H1 (cell line): Measurements from ENCODE around the gene RPGR. TPM values are rescaled to one million over a fixed set of nuclear protein-coding genes. Genes with fewer than 3 reads are reported as not detected.

ENCODE experiments used
- CTCF ChIA-PET: fragments of 300-600 bp; sonication (Branson Sonifier 250); formaldehyde crosslinking; loops from one replicate; lab custom pipeline; 2021; ENCODE audit not compliant: partially characterized antibody; lab: Charles Lee
- POLR2A ChIA-PET: fragments of 300-600 bp; sonication (Branson Sonifier 250); formaldehyde crosslinking; loops from one replicate; lab custom pipeline; 2021; ENCODE audit warnings: inconsistent platforms; ENCODE audit not compliant: partially characterized antibody; lab: Charles Lee
- DNase-seq, 2 experiments: peaks; one replicate each; pipeline versions ENCODE4 v3.0.0 to v3.0.0-alpha.2; 2010 to 2022; ENCODE audit warnings: low spot score in 2 of 2, low read depth in 1 of 2, mixed read lengths in 1 of 2
- FAIRE-seq: peaks from 2 replicates; lab custom pipeline; 2011; peaks lifted over from hg19 to GRCh38; lab: Jason Lieb, UNC
- H2AFZ ChIP-seq: 2 replicates; pipeline ENCODE4 v1.8.1; 2012; ENCODE audit warnings: low read length, inconsistent platforms
- H2AK5ac ChIP-seq: 2 replicates; pipeline ENCODE4 v1.6.1; 2013; ENCODE audit warnings: low read depth, low read length
- H2BK120ac ChIP-seq: replicated peaks from 2 replicates; pipeline ENCODE3; 2013; ENCODE audit warnings: low read depth, low read length, inconsistent platforms
- H2BK12ac ChIP-seq: 2 replicates; pipeline ENCODE4 v1.6.1; 2013; ENCODE audit warnings: low read depth, low read length
- H2BK15ac ChIP-seq: 2 replicates; pipeline ENCODE4 v1.6.1; 2013; ENCODE audit warnings: low read length
- H2BK20ac ChIP-seq: 2 replicates; pipeline ENCODE4 v1.6.1; 2013; ENCODE audit warnings: low read length
- H2BK5ac ChIP-seq: 2 replicates; pipeline ENCODE4 v1.6.1; 2013; ENCODE audit warnings: low read depth, low read length
- H3K14ac ChIP-seq: 2 replicates; pipeline ENCODE4 v1.6.1; 2013; ENCODE audit warnings: inconsistent platforms; ENCODE audit not compliant: insufficient read length
- H3K18ac ChIP-seq: 2 replicates; pipeline ENCODE4 v1.6.1; 2013; ENCODE audit warnings: low read length; ENCODE audit errors: extremely low read depth
- H3K23ac ChIP-seq: 2 replicates; pipeline ENCODE4 v1.6.1; 2013; ENCODE audit warnings: inconsistent platforms; ENCODE audit not compliant: insufficient read length
- H3K23me2 ChIP-seq: 2 replicates; pipeline ENCODE4 v1.6.1; 2013; ENCODE audit warnings: low read depth, low read length
- H3K27ac ChIP-seq: 2 replicates; pipeline ENCODE4 v1.6.1; 2011; ENCODE audit warnings: low read depth, low read length, inconsistent platforms
- H3K27me3 ChIP-seq, 4 experiments: replicated peaks in 1 of 4; 1 replicate in 1 of 4; 2 replicates in 3 of 4; pipeline versions ENCODE4 v1.6.1 to v1.8.1; 2011 to 2013; ENCODE audit warnings: low read length in 3 of 4, mild to moderate bottlenecking in 3 of 4, inconsistent platforms in 2 of 4, mixed read lengths in 2 of 4, moderate library complexity in 1 of 4; ENCODE audit not compliant: control insufficient read depth in 3 of 4, insufficient read depth in 3 of 4; ENCODE audit errors: extremely low read depth in 1 of 4
- H3K36me3 ChIP-seq, 4 experiments: 2 replicates each; pipeline versions ENCODE4 v1.6.1 to v1.8.1; 2011 to 2013; ENCODE audit warnings: mild to moderate bottlenecking in 4 of 4, low read length in 3 of 4, moderate library complexity in 2 of 4, control low read depth in 1 of 4, inconsistent platforms in 1 of 4; ENCODE audit not compliant: insufficient read depth in 4 of 4, control insufficient read depth in 2 of 4
- H3K4ac ChIP-seq: replicated peaks from 2 replicates; pipeline ENCODE3; 2013; ENCODE audit warnings: low read length, low read depth, mixed read lengths, inconsistent platforms; ENCODE audit not compliant: insufficient read length
- H3K4me1 ChIP-seq, 4 experiments: replicated peaks in 1 of 4; 1 replicate in 1 of 4; 2 replicates in 3 of 4; pipeline versions ENCODE4 v1.6.1 to v1.8.1; 2011 to 2013; ENCODE audit warnings: low read length in 3 of 4, inconsistent platforms in 2 of 4, mixed read lengths in 1 of 4; ENCODE audit not compliant: insufficient read depth in 4 of 4, control insufficient read depth in 3 of 4
- H3K4me2 ChIP-seq, 2 experiments: 2 replicates each; pipeline versions ENCODE4 v1.6.1 to v1.8.1; 2011 to 2013; ENCODE audit warnings: low read depth in 2 of 2, low read length in 2 of 2, control low read depth in 1 of 2, inconsistent platforms in 1 of 2, mild to moderate bottlenecking in 1 of 2; ENCODE audit not compliant: insufficient read depth in 1 of 2
- H3K4me3 ChIP-seq, 4 experiments: fragments of 200-600, 300-600 bp in 1 of 4; sonication (generic), shearing (Covaris generic), sonication (Bioruptor Twin) in 1 of 4; 2 replicates each; pipeline versions ENCODE4 v1.5.1 to v1.8.1; 2011 to 2016; ENCODE audit warnings: low read length in 4 of 4, low read depth in 3 of 4, control low read depth in 2 of 4, inconsistent platforms in 2 of 4, mild to moderate bottlenecking in 2 of 4, mixed read lengths in 1 of 4, moderate library complexity in 1 of 4; ENCODE audit not compliant: insufficient read depth in 2 of 4; ENCODE audit errors: extremely low read depth in 1 of 4
- H3K56ac ChIP-seq: replicated peaks from 2 replicates; pipeline ENCODE3; 2013; ENCODE audit warnings: low read depth, mild to moderate bottlenecking, mixed read lengths, low read length, inconsistent platforms; ENCODE audit not compliant: insufficient read length
- H3K79me1 ChIP-seq: 2 replicates; pipeline ENCODE4 v1.6.1; 2013; ENCODE audit warnings: low read depth, low read length, control low read depth
- H3K79me2 ChIP-seq, 2 experiments: 2 replicates each; pipeline versions ENCODE4 v1.6.1 to v1.8.1; 2012 to 2013; ENCODE audit warnings: low read length in 2 of 2, mild to moderate bottlenecking in 2 of 2, inconsistent platforms in 1 of 2; ENCODE audit not compliant: insufficient read depth in 2 of 2, control insufficient read depth in 1 of 2
- H3K9ac ChIP-seq, 4 experiments: replicated peaks in 1 of 4; 1 replicate in 1 of 4; 2 replicates in 3 of 4; pipeline versions ENCODE4 v1.6.1 to v1.8.1; 2011 to 2013; ENCODE audit warnings: low read depth in 3 of 4, low read length in 3 of 4, control low read depth in 2 of 4, mild to moderate bottlenecking in 2 of 4, moderate library complexity in 2 of 4, inconsistent platforms in 1 of 4; ENCODE audit errors: extremely low read depth in 1 of 4
- H3K9me3 ChIP-seq, 2 experiments: 2 replicates each; pipeline versions ENCODE4 v1.6.1 to v1.8.1; 2012 to 2013; ENCODE audit warnings: mild to moderate bottlenecking in 2 of 2, moderate library complexity in 2 of 2, control low read depth in 1 of 2, inconsistent platforms in 1 of 2, low read depth in 1 of 2, low read length in 1 of 2, mixed read lengths in 1 of 2; ENCODE audit not compliant: insufficient read depth in 2 of 2
- H4K20me1 ChIP-seq, 2 experiments: replicated peaks in 1 of 2; 2 replicates each; pipeline versions ENCODE3 to v1.8.1; 2011 to 2013; ENCODE audit warnings: inconsistent platforms in 2 of 2, low read length in 2 of 2, mild to moderate bottlenecking in 1 of 2; ENCODE audit not compliant: insufficient read depth in 2 of 2, control insufficient read depth in 1 of 2
- H4K5ac ChIP-seq: 2 replicates; pipeline ENCODE4 v1.6.1; 2013; ENCODE audit warnings: low read length, low read depth, mixed read lengths, inconsistent platforms; ENCODE audit not compliant: insufficient read length
- H4K8ac ChIP-seq: 2 replicates; pipeline ENCODE4 v1.8.0; 2013; ENCODE audit warnings: mild to moderate bottlenecking, moderate library complexity, low read length, inconsistent platforms; ENCODE audit not compliant: insufficient read depth; ENCODE audit errors: extremely low read depth
- H4K91ac ChIP-seq: replicated peaks from 2 replicates; pipeline ENCODE3; 2013; ENCODE audit warnings: low read length, mixed read lengths, inconsistent platforms; ENCODE audit not compliant: insufficient read length
- PHF8 ChIP-seq: fragments of 200-600 bp; sonication (generic); conservative IDR thresholded peaks from 2 replicates; pipeline ENCODE4 v1.7.1; 2012; ENCODE audit warnings: low read depth, mild to moderate bottlenecking, inconsistent platforms, low read length, moderate library complexity
- POU5F1 ChIP-seq: IDR thresholded peaks from 2 replicates; pipeline ENCODE4 v1.6.1; 2011; ENCODE audit warnings: low read depth, mild to moderate bottlenecking, low read length, moderate library complexity
- RNF2 ChIP-seq: fragments of 200-900, 300-1000 bp; sonication (generic); IDR thresholded peaks from 2 replicates; pipeline ENCODE4 v1.7.1; 2016; ENCODE audit warnings: borderline replicate concordance, low read depth, mild to moderate bottlenecking, antibody characterized with exemption, low read length; ENCODE audit not compliant: poor library complexity, severe bottlenecking; ENCODE audit errors: missing control alignments
- SIRT6 ChIP-seq: IDR thresholded peaks from one replicate; pipeline ENCODE4 v1.7.1; 2012; ENCODE audit warnings: low read length, inconsistent platforms
- WGBS, 2 experiments: shearing (Covaris generic) in 1 of 2; methylation state at CpG; one replicate each; pipeline versions ENCODE4 v1.1.6 to v1.1.7; 2013 to 2015; ENCODE audit warnings: low lambda C conversion rate in 2 of 2, mixed read lengths in 2 of 2, inconsistent platforms in 1 of 2, low coverage in 1 of 2, missing lambda C conversion rate in 1 of 2; ENCODE audit not compliant: insufficient replicate concordance in 2 of 2, insufficient coverage in 1 of 2, insufficient read length in 1 of 2; ENCODE audit errors: extremely low coverage in 1 of 2, missing lambda C conversion rate in 1 of 2; 5-methylcytosine and 5-hydroxymethylcytosine counted together
- polyA plus RNA-seq, 7 experiments: library from polyadenylated mRNA; depleted of rRNA in 3 of 7; stranded (reverse) in 5 of 7; unstranded in 2 of 7; fragments of >200 nt in 5 of 7; fragments of 200-250 nt in 2 of 7; gene quantifications; 1 replicate in 5 of 7; 2 replicates in 1 of 7; 4 replicates in 1 of 7; pipeline versions ENCODE4 v1.2.1 to v1.2.3, GENCODE V29; 2011 to 2013; ENCODE audit warnings: missing spikeins in 2 of 7, mixed read lengths in 2 of 7
- total RNA-seq: library from RNA; stranded (reverse); fragmentation: NEBNext Ultra II Directional; extraction: Animal tissue kit (Norgen Biotek cat#: 25700); gene quantifications from 2 replicates; pipeline ENCODE4 v1.2.1, GENCODE V29; 2021

RPGR gene
- total and polyA plus RNA-seq, 2 of the 8 experiments (the other 6 are each of a cell fraction or from before 2014, with no cell fraction given), result 1.6 to 10.0 TPM

- Histone ChIP-seq H3K79me1 (no peaks in the 10 kb centered on the region), H4K5ac (no peak overlapping the region), H3K4me2 (no peak overlapping the region), H3K23ac (no peak overlapping the region), H4K20me1 (no peaks in the 10 kb centered on the region), H3K56ac (no peak overlapping the region), H3K4ac (no peak overlapping the region), H3K36me3 (no peaks in the 10 kb centered on the region), H3K14ac (no peak overlapping the region), H2AFZ (no peak overlapping the region), H3K9me3 (no peaks in the 10 kb centered on the region), H3K27me3 (no peaks in the 10 kb centered on the region), H3K79me2 (no peaks in the 10 kb centered on the region), H2AK5ac (no peak overlapping the region), H3K4me3 (no peak overlapping the region), H3K18ac (no peak overlapping the region), H2BK120ac (no peak overlapping the region), H3K23me2 (no peaks in the 10 kb centered on the region), H3K4me1 (no peaks in the 10 kb centered on the region), H3K27ac (no peak overlapping the region), H4K91ac (no peak overlapping the region), H2BK20ac (no peak overlapping the region), H3K9ac (no peak overlapping the region), H2BK5ac (no peak overlapping the region), H2BK15ac (no peak overlapping the region), H4K8ac (no peak overlapping the region), H2BK12ac (no peak overlapping the region)
- FAIRE-seq (no peak), DNase-seq (no peak)
- WGBS, 2 experiments, result 89% methylated on average over 3 of the region's 3 CpGs; no CpG with 5 or more reads in 1 of the 2 experiments
- ChIA-PET POLR2A (no interaction called here), CTCF (no interaction called here)
- TF ChIP-seq SIRT6, result no peak
- TF ChIP-seq POU5F1, result no peak
- TF ChIP-seq PHF8, result no peak
- TF ChIP-seq RNF2, result no peak
Observed at GRCh38 chrX:38341442-38341841, 14.1 kb upstream of the RPGR start.
